Dedifferentiated amniotic fluid mesenchymal stem cell (primary cell): ENCODE results near the gene AMACR.
"Not testable (repeated sequence)": the region's sequence is repeated elsewhere in the genome, so short reads cannot be mapped to it uniquely, and the experiment has no call there.

Source experiments
- DNase-seq: peaks from one replicate; pipeline ENCODE4 v3.0.0-alpha.2; 2016; ENCODE audit errors: extremely low spot score

Gene AMACR

GRCh38 chr5:34037726-34038125 lies 29.9 kb upstream of the AMACR start:
- DNase-seq = no peak

- DNase-seq = no peak
Observed at GRCh38 chr5:34035756-34036155, 27.9 kb upstream of the AMACR start.

- no peak for DNase-seq
Observed at GRCh38 chr5:34034534-34035327, 26.9 kb upstream of the AMACR start.

- DNase-seq = no peak
Observed at GRCh38 chr5:34031966-34032365, 24.1 kb upstream of the AMACR start.

GRCh38 chr5:34031117-34031516 lies 23.3 kb upstream of the AMACR start:
- no peak for DNase-seq

GRCh38 chr5:34030585-34030984 lies 22.7 kb upstream of the AMACR start:
- not testable (repeated sequence) for DNase-seq

- DNase-seq = no peak
Observed at GRCh38 chr5:34030048-34030447, 22.2 kb upstream of the AMACR start.

GRCh38 chr5:34028349-34028748 lies 20.5 kb upstream of the AMACR start:
- no peak for DNase-seq

GRCh38 chr5:34026089-34026761 lies 18.4 kb upstream of the AMACR start:
- no peak for DNase-seq

GRCh38 chr5:34022121-34022705 lies 14.4 kb upstream of the AMACR start:
- DNase-seq = no peak

GRCh38 chr5:34021334-34021733 lies 13.5 kb upstream of the AMACR start:
- DNase-seq = no peak

- no peak for DNase-seq
Observed at GRCh38 chr5:34020726-34021125, 12.9 kb upstream of the AMACR start.

GRCh38 chr5:34017254-34017653 lies 9.4 kb upstream of the AMACR start:
- DNase-seq = no peak

GRCh38 chr5:34016750-34017149 lies 8.9 kb upstream of the AMACR start:
- DNase-seq = no peak

GRCh38 chr5:34016222-34016621 lies 8.4 kb upstream of the AMACR start:
- no peak for DNase-seq

GRCh38 chr5:34015120-34015822 lies 7.4 kb upstream of the AMACR start:
- DNase-seq = no peak

- no peak for DNase-seq
Observed at GRCh38 chr5:34014626-34015025, 6.8 kb upstream of the AMACR start.

GRCh38 chr5:34013547-34013946 lies 5.7 kb upstream of the AMACR start:
- DNase-seq = no peak

GRCh38 chr5:34012791-34013190 lies 4.9 kb upstream of the AMACR start:
- no peak for DNase-seq

- DNase-seq = no peak
Observed at GRCh38 chr5:34011536-34011935, 3.7 kb upstream of the AMACR start.

GRCh38 chr5:34010146-34010545 lies 2.3 kb upstream of the AMACR start:
- DNase-seq = not testable (repeated sequence)

- no peak for DNase-seq
Observed at GRCh38 chr5:34009610-34010009, 1.8 kb upstream of the AMACR start.
